Adrenal gland (tissue), 5 donors: Measurements from ENCODE around the gene CDYL.

ENCODE experiments used
- CTCF ChIP-seq, 6 experiments: fragments of 450-650 bp in 4 of 6; fragments of 200-600 bp in 2 of 6; sonication (generic) in 1 of 6; IDR thresholded peaks; 1 replicate in 5 of 6; 2 replicates in 1 of 6; pipeline versions ENCODE4 v1.5.1 to v1.8.0; 2016 to 2021; ENCODE audit warnings: antibody characterized with exemption in 6 of 6, mild to moderate bottlenecking in 2 of 6, moderate library complexity in 1 of 6
- POLR2A ChIP-seq, 2 donors: fragments of 450-650 bp; IDR thresholded peaks; one replicate each; pipeline ENCODE4 v1.6.1; 2017; ENCODE audit warnings: antibody characterized with exemption in 2 of 2, mild to moderate bottlenecking in 2 of 2, moderate library complexity in 1 of 2
- donor health status: DM: no; HTN: no; CAD: no.

- TF ChIP-seq CTCF (IDR thresholded peaks at IDR 0.05) (no peak), POLR2A (IDR thresholded peaks at IDR 0.05) (no peak)
Measured at GRCh38 chr6:4840169-4840568, 64.0 kb downstream of the CDYL start.
